Prostate gland (tissue), 2 donors: ENCODE data around the gene GSTO1. TPM values are rescaled to one million over a fixed set of nuclear protein-coding genes. Genes with fewer than 3 reads are reported as not detected.

ENCODE experiments used
- DNase-seq: peaks from one replicate; pipeline ENCODE4 v3.0.0-alpha.2; 2019; ENCODE audit warnings: low spot score
- H3K27ac ChIP-seq, 2 donors: fragments of 200-600 bp; sonication (generic); 2 replicates each; pipeline ENCODE4 v1.5.1; 2017 to 2019
- H3K27me3 ChIP-seq: fragments of 200-600 bp; sonication (generic); replicated peaks from 2 replicates; pipeline ENCODE4 v1.5.1; 2019; ENCODE audit not compliant: insufficient read depth
- H3K36me3 ChIP-seq, 2 donors: fragments of 200-600 bp; sonication (generic); 1 replicate in 1 of 2; 2 replicates in 1 of 2; pipeline versions ENCODE4 v1.5.1 to v1.8.1; 2017 to 2019
- H3K4me1 ChIP-seq: fragments of 200-600 bp; sonication (generic); replicated peaks from 2 replicates; pipeline ENCODE4 v1.5.1; 2019
- H3K4me3 ChIP-seq, 2 donors: fragments of 200-600 bp; sonication (generic); 2 replicates each; pipeline ENCODE4 v1.5.1; 2017 to 2019
- H3K9me3 ChIP-seq: fragments of 200-600 bp; sonication (generic); 2 replicates; pipeline ENCODE4 v1.5.1; 2017
- POLR2A ChIP-seq: fragments of 450-650 bp; IDR thresholded peaks from one replicate; pipeline ENCODE4 v1.6.1; 2016; ENCODE audit warnings: antibody characterized with exemption, mild to moderate bottlenecking
- POLR2AphosphoS5 ChIP-seq: sonication (generic); formaldehyde crosslinking; IDR thresholded peaks from one replicate; pipeline ENCODE4 v1.6.1; 2017; ENCODE audit warnings: antibody characterized with exemption
- WGBS: methylation state at CpG from one replicate; pipeline ENCODE4 v1.1.5; 2018; 5-methylcytosine and 5-hydroxymethylcytosine counted together
- intact Hi-C: fragments of 100-400 bp; cut with DNase I; formaldehyde crosslinking; loops from one replicate; pipeline ENCODE4 v1.14.2; 2022
- total RNA-seq, 2 donors: library from RNA; depleted of rRNA; stranded (reverse); fragments of >200 nt; gene quantifications; one replicate each; pipeline ENCODE4 v1.1.0, GENCODE V29; 2016
- TF ChIP-seq, protein P1 (sequence below), 4 experiments: fragments of 200-600 bp in 2 of 4; fragments of 450-650 bp in 2 of 4; sonication (generic) in 2 of 4; IDR thresholded peaks; 1 replicate in 3 of 4; 2 replicates in 1 of 4; pipeline ENCODE4 v1.5.1; 2016 to 2019; ENCODE audit warnings: antibody characterized with exemption in 4 of 4, mild to moderate bottlenecking in 2 of 4, moderate library complexity in 2 of 4

The GSTO1 gene
- total RNA-seq, 2 donors from 2014 or later: 46.8 to 91.8 TPM

DNA sequence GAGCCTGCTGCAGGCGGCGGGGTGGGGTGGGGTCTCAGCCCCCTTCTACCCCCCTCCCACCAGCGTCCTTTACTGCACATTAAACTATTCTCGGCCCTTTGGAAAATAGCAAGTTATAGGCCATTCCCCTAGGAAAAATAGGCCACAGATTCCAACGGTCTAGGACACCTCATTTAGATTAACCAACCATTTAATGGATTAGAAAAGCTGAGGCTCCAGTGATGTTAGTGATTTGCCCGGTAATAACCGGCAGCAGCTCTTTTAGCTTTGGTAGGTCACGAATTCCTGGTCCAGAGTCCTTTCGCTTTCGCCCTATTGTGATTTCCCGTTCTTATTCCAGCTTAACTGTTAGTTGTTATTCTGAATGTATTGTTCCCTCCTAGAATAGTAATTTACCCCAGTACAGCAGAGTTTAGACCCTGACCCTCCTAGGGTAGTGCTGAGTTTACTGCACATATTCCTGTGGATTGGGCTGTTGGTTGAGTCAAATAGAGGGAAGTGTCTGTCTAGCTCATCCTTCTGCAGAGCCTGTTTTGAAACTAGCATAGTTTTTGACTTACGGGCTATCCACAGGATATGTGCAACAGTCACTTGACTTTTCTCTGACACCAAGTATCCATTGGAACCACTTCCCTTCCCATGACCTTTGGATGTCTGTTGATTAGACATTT lies 754 bp downstream of the GSTO1 start:
- Histone ChIP-seq H3K4me1 (peaks cover 10% of the 10 kb centered on the region), H3K4me3 (peak overlapping the region; percentile 77 to 87), H3K27ac (peak overlapping the region; percentile 93 to 94), H3K9me3 (no peaks in the 10 kb centered on the region), H3K27me3 (no peaks in the 10 kb centered on the region), H3K36me3 (no peaks in the 10 kb centered on the region)
- WGBS: 0% methylated on average over 12 of the region's 12 CpGs
- intact Hi-C loops: loop anchor here (10.0 kb wide), 1 partner anchor 291 kb away; the partner anchor contains the start of gene SLK
- DNase-seq: peak; percentile 15
- peak; percentile 43 for TF ChIP-seq POLR2AphosphoS5
- TF ChIP-seq POLR2A: peak; percentile 55
- TF ChIP-seq, protein P1, sequence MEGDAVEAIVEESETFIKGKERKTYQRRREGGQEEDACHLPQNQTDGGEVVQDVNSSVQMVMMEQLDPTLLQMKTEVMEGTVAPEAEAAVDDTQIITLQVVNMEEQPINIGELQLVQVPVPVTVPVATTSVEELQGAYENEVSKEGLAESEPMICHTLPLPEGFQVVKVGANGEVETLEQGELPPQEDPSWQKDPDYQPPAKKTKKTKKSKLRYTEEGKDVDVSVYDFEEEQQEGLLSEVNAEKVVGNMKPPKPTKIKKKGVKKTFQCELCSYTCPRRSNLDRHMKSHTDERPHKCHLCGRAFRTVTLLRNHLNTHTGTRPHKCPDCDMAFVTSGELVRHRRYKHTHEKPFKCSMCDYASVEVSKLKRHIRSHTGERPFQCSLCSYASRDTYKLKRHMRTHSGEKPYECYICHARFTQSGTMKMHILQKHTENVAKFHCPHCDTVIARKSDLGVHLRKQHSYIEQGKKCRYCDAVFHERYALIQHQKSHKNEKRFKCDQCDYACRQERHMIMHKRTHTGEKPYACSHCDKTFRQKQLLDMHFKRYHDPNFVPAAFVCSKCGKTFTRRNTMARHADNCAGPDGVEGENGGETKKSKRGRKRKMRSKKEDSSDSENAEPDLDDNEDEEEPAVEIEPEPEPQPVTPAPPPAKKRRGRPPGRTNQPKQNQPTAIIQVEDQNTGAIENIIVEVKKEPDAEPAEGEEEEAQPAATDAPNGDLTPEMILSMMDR (IDR thresholded peaks at IDR 0.05): no peak

DNA sequence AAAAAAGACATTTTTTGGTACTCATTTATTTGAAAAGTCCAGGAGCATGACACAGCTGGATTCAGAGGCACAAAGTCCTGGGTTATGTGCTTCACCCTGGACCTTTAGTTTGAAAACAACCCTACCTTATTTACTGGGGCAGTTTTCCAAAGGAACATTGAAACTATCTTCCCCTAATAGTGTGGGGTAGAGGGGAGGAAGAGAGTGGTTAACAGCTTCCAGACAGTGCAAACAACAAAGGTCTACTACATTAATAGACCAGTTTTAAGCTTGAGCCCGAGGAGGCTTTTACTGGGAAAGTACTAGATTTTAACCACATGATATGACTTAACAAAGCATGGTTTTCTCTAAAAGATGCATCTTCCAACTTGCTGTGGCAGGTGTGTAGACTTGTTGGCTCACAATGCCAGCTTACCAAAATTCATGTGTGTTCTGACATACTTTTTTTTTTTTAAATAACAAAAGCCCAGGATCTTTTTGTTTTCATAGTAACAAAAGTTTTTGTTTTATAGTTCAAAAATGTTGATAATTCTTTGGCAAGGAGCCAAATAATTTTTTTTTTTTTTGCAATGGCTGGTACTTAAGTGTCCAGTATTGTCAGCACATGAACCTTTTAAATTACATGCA lies 1.8 kb downstream of the GSTO1 start:
- 0% methylated on average over 1 of the region's 1 CpG for WGBS

DNA sequence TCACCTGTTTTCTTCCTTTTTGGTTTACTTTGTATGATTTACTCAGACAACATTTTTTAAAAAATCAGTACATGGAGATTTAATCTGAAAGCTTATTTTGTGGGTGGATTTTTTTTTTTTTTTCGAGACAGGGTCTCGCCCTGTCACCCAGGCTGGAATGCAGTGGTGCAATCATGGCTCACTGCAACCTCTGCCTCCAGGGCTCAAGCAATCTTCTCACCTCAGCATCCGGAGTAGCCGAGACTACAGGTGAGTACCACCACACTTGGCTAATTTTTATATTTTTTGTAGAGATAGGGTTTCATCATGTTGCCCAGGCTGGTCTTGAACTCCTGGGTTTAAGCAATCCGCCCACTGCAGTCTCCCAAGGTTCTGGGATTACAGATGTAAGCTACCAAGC lies 2.5 kb downstream of the GSTO1 start:
- Histone ChIP-seq H3K27ac (no peak overlapping the region), H3K36me3 (no peaks in the 10 kb centered on the region), H3K9me3 (no peaks in the 10 kb centered on the region), H3K27me3 (no peaks in the 10 kb centered on the region), H3K4me1 (peaks cover 13% of the 10 kb centered on the region), H3K4me3 (no peak overlapping the region)
- DNase-seq: no peak
- 85% methylated on average over 5 of the region's 5 CpGs for WGBS
- no peak for TF ChIP-seq POLR2AphosphoS5
- intact Hi-C loops: loop anchor here (10.0 kb wide), 1 partner anchor 292 kb away; the partner anchor contains the start of gene SLK

More for the DNA sequence above, 1.8 kb downstream of the GSTO1 start:
- Histone ChIP-seq H3K9me3 (no peaks in the 10 kb centered on the region), H3K27me3 (no peaks in the 10 kb centered on the region), H3K4me3 (peak overlapping the region in 1 of 2 donors; percentile 77), H3K27ac (peak overlapping the region; percentile 93 to 94), H3K36me3 (no peaks in the 10 kb centered on the region), H3K4me1 (peaks cover 13% of the 10 kb centered on the region)
- intact Hi-C loops: loop anchor here (10.0 kb wide), 1 partner anchor 292 kb away; the partner anchor contains the start of gene SLK
- DNase-seq: no peak
- TF ChIP-seq POLR2A: no peak
- no peak for TF ChIP-seq POLR2AphosphoS5
- TF ChIP-seq, protein P1 (IDR thresholded peaks at IDR 0.05): no peak

DNA sequence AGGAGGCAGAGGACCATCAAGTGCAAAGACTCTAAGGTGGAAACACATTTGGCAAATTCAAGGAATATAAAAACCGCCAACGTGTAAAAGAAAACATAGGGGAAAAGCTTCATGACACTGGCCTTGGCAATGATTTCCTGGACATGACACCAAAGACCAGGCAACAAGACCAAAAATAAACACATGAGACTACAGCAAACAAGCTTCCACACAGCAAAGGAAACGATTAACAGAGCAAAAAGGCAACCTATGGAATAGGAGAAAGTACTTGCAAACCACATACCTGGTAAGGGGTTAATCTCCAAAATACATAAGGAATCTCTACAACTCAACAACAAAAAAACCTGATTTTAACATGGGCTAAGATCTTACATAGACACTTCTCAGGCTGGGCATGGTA lies 3.5 kb downstream of the GSTO1 start:
- Histone ChIP-seq H3K27me3 (no peaks in the 10 kb centered on the region), H3K4me1 (peaks cover 13% of the 10 kb centered on the region), H3K4me3 (no peak overlapping the region), H3K27ac (no peak overlapping the region), H3K36me3 (no peaks in the 10 kb centered on the region), H3K9me3 (no peaks in the 10 kb centered on the region)
- WGBS: 57% methylated on average over 3 of the region's 3 CpGs
- no peak for DNase-seq
- TF ChIP-seq POLR2A: no peak
- no peak for TF ChIP-seq POLR2AphosphoS5
- TF ChIP-seq, protein P1 (IDR thresholded peaks at IDR 0.05): no peak
- intact Hi-C loops: loop anchor here (10.0 kb wide), 1 partner anchor 293 kb away; the partner anchor contains the start of gene SLK

DNA sequence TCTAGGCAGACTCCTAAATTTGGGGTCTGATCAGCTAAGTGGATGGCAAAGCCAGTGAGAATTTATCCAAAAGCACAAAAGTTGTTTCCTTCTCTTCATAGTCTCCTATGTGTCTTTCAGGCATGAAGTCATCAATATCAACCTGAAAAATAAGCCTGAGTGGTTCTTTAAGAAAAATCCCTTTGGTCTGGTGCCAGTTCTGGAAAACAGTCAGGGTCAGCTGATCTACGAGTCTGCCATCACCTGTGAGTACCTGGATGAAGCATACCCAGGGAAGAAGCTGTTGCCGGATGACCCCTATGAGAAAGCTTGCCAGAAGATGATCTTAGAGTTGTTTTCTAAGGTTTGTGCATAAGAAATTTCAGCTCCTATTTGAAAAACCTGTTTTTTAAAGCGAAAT lies 4.8 kb downstream of the GSTO1 start:
- H3K4me3 ChIP-seq: no peak overlapping the region
- WGBS: 30% methylated on average over 3 of the region's 3 CpGs
- H3K9me3 ChIP-seq: no peaks in the 10 kb centered on the region
- intact Hi-C loops: loop anchor here (10.0 kb wide), 1 partner anchor 295 kb away; the partner anchor contains the start of gene SLK
- no peaks in the 10 kb centered on the region for H3K36me3 ChIP-seq
- no peaks in the 10 kb centered on the region for H3K27me3 ChIP-seq
- H3K27ac ChIP-seq: peak overlapping the region; percentile 38 to 73
- TF ChIP-seq, protein P1 (IDR thresholded peaks at IDR 0.05): no peak
- no peak for DNase-seq
- peaks cover 13% of the 10 kb centered on the region for H3K4me1 ChIP-seq
